HL-60 (cell line): ENCODE results near the gene DNAH2.

Experiments
- CTCF ChIP-seq: IDR thresholded peaks from one replicate; pipeline ENCODE4 v1.5.1; 2011; ENCODE audit warnings: low read length, control low read depth, inconsistent platforms; ENCODE audit not compliant: insufficient read depth
- GABPA ChIP-seq: IDR thresholded peaks from 2 replicates; pipeline ENCODE4 v1.6.1; 2012; ENCODE audit warnings: low read depth
- POLR2AphosphoS5 ChIP-seq: IDR thresholded peaks from 2 replicates; pipeline ENCODE4 v1.6.1; 2012; ENCODE audit warnings: low read depth
- REST ChIP-seq: IDR thresholded peaks from 2 replicates; pipeline ENCODE4 v1.6.1; 2012; ENCODE audit warnings: low read depth; ENCODE audit not compliant: insufficient replicate concordance
- SPI1 ChIP-seq: IDR thresholded peaks from 2 replicates; pipeline ENCODE4 v1.6.1; 2012; ENCODE audit warnings: low read depth, mild to moderate bottlenecking, borderline replicate concordance

- no peak for TF ChIP-seq POLR2AphosphoS5
- TF ChIP-seq CTCF: no peak
- TF ChIP-seq REST: no peak
- no peak for TF ChIP-seq GABPA
- TF ChIP-seq SPI1: no peak
Measured at GRCh38 chr17:7848739-7849129, 131.2 kb downstream of the DNAH2 start.
